AG09319 (cell line): ENCODE data around the gene SLC19A2.

ENCODE experiments used
- DNase-seq: peaks from one replicate; pipeline ENCODE4 v3.0.0-alpha.2; 2010; ENCODE audit warnings: low read depth; ENCODE audit errors: extremely low read depth
- TF ChIP-seq, protein P1 (sequence below): IDR thresholded peaks from 2 replicates; pipeline ENCODE4 v1.5.1; 2011; ENCODE audit warnings: low read depth, mild to moderate bottlenecking, inconsistent platforms, low read length, moderate library complexity

The SLC19A2 gene

DNA sequence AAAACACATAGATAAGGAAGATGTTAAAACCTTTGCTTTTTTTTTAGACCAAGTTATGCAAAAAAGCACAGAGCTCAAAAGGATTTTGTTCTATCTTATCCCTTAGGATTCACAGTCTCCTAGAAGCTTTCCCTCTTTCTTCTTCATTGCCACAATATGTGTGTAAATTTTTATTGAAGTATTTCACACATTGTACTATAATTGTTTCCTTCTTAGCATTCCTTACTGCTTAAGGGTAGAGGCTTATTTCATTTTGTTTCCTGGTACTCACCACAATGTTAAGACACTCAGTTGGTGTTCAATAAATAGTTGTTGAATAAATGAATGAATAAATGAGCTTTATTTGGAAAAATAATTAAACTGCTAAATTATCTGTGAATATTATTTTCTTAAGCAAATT, 29.9 kb upstream of the SLC19A2 start:
- TF ChIP-seq, protein P1, sequence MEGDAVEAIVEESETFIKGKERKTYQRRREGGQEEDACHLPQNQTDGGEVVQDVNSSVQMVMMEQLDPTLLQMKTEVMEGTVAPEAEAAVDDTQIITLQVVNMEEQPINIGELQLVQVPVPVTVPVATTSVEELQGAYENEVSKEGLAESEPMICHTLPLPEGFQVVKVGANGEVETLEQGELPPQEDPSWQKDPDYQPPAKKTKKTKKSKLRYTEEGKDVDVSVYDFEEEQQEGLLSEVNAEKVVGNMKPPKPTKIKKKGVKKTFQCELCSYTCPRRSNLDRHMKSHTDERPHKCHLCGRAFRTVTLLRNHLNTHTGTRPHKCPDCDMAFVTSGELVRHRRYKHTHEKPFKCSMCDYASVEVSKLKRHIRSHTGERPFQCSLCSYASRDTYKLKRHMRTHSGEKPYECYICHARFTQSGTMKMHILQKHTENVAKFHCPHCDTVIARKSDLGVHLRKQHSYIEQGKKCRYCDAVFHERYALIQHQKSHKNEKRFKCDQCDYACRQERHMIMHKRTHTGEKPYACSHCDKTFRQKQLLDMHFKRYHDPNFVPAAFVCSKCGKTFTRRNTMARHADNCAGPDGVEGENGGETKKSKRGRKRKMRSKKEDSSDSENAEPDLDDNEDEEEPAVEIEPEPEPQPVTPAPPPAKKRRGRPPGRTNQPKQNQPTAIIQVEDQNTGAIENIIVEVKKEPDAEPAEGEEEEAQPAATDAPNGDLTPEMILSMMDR, result no peak
- no peak for DNase-seq

DNA sequence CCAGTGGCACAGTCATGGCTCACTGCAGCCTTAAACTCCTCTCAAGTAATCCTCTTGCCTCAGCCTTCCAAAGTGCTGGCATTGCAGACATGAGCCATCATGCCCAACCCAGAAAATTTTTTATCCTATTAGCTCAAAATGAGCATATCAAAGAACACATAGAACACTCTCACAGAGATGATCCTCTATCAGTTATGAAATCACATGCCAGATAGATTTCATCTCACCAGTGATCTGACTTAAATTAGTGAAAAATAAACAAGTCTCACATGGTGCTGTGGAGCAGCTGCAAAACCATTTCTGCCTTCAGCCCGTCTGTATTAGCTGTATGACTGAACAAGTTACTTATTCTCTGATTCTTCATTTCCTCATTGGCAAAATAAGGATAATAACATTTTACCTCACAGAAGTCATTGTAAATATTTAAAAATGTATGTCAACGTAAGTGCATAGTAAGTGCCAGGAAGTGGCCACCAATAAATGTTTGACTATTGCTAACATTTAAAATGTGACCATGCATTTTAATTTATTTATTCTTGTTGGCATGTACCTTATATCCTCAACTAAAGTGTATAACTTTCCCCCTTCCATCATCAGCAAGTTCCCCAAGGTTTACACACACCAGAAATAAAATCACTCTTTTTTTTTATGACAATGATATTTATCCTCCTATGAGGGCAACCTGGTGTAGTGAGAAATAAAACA, 29.0 kb upstream of the SLC19A2 start:
- DNase-seq, result no peak
- TF ChIP-seq, protein P1, result no peak

GRCh38 chr1:169513208-169513607, 27.5 kb upstream of the SLC19A2 start:
- TF ChIP-seq, protein P1, result no peak
- no peak for DNase-seq

DNA sequence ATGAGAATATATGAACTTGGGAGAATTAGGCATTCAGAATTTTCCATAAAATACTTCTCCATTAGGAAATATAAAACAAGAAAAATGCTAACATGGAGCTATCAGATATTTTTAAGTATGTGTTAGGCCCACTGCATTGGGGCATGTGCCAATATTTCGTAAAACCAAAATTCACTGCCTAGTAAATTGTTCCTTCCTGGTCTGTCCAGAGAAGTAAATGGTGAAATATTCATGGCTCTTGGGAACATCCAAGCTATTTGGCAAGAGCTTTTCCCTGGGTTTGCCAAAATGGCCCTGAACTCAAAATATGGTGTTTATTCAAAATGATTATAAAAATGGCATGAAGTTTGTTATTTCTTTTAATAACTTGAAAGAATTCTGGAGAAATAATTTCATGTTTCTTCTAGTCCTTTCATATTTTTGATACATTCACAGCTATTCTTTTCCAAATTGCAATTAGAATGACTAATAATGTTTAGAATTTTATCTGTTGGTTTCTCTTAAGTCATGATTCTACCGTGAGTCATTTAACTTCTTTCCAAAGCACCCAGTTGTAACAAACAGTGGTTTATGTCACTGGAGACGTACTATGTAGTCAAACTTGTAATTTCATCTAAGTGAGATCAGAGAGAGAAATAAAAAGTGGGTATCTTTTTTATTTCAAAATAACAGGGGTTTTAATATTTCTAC, 25.7 kb upstream of the SLC19A2 start:
- TF ChIP-seq, protein P1, result no peak
- peak; percentile 29 for DNase-seq

DNA sequence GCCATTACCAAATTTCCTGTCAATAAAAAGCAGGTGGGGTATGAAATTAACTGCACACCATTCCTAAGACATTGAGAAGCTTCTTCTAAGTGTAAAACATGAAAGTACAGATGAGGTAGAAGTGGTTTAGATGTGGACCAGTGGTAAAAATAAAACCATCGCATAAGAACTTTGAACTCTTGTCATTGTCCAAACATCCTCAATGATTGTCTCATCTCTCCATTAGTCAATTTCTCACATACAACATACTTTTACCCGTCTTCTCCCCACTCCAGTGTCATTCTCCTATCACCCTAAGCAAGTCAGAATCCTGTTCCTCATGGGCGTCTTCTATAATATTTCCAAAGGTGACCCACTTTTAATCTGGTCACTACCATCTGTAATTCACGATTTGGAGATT, 24.3 kb upstream of the SLC19A2 start:
- TF ChIP-seq, protein P1, result no peak
- DNase-seq, result no peak

- no peak for DNase-seq
- TF ChIP-seq, protein P1, result no peak
These were observed 23.6 kb upstream of the SLC19A2 start for GRCh38 chr1:169509354-169509753.
